Neural progenitor cell (in vitro differentiated cells): Measurements from ENCODE around the gene LEKR1.
"Not testable (repeated sequence)": the region's sequence is repeated elsewhere in the genome, so short reads cannot be mapped to it uniquely, and the experiment has no call there.

Experiments
- CTCF ChIP-seq: fragments of 200-600 bp; sonication (generic); IDR thresholded peaks from 2 replicates; pipeline ENCODE4 v1.5.1; 2017; ENCODE audit warnings: antibody characterized with exemption, mild to moderate bottlenecking
- EZH2 ChIP-seq: fragments of 200-600 bp; sonication (generic); IDR thresholded peaks from 2 replicates; pipeline ENCODE4 v1.6.1; 2017; ENCODE audit warnings: antibody characterized with exemption, mild to moderate bottlenecking, moderate library complexity
- EZH2phosphoT487 ChIP-seq: fragments of 200-600 bp; sonication (generic); IDR thresholded peaks from 2 replicates; pipeline ENCODE4 v1.6.1; 2017; ENCODE audit warnings: antibody characterized with exemption

GRCh38 chr3:156879491-156879890 is 53.3 kb downstream of the LEKR1 start:
- not testable (repeated sequence) for TF ChIP-seq CTCF, EZH2, EZH2phosphoT487
